GOT3 (cell line): Measurements from ENCODE around the gene CROCC.
"Not testable (repeated sequence)": the region's sequence is repeated elsewhere in the genome, so short reads cannot be mapped to it uniquely, and the experiment has no call there.

Experiments
- DNase-seq: peaks from one replicate; lab custom pipeline; 2025; ENCODE audit warnings: mixed read lengths; lab: John Stamatoyannopoulos, UW

Gene CROCC

DNA sequence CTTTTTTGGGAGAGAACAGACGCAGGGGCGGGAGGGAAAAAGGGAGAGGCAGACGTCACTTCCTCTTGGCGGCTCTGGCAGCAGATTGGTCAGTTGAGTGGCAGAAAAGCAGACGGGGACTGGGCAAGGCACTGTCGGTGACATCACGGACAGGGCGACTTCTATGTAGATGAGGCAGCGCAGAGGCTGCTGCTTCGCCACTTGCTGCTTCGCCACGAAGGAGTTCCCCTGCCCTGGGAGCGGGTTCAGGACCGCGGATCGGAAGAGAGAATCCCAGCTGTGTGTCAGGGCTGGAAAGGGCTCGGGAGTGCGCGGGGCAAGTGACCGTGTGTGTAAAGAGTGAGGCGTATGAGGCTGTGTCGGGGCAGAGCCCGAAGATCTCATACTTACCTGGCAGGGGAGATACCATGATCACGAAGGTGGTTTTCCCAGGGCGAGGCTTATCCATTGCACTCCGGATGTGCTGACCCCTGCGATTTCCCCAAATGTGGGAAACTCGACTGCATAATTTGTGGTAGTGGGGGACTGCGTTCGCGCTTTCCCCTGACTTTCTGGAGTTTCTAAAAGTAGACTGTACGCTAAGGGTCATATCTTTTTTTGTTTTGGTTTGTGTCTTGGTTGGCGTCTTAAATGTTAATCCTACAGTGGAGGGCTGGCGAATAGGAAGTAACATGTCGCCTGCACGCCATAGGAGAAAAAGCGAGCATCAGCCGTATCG is 26.0 kb upstream of the CROCC start, which contains the start of gene RNU1-2:
TSS of gene RNU1-2 (plus strand) at position 383 of the 718 bp plus-strand sequence.
- peak; percentile 79 for DNase-seq

DNA sequence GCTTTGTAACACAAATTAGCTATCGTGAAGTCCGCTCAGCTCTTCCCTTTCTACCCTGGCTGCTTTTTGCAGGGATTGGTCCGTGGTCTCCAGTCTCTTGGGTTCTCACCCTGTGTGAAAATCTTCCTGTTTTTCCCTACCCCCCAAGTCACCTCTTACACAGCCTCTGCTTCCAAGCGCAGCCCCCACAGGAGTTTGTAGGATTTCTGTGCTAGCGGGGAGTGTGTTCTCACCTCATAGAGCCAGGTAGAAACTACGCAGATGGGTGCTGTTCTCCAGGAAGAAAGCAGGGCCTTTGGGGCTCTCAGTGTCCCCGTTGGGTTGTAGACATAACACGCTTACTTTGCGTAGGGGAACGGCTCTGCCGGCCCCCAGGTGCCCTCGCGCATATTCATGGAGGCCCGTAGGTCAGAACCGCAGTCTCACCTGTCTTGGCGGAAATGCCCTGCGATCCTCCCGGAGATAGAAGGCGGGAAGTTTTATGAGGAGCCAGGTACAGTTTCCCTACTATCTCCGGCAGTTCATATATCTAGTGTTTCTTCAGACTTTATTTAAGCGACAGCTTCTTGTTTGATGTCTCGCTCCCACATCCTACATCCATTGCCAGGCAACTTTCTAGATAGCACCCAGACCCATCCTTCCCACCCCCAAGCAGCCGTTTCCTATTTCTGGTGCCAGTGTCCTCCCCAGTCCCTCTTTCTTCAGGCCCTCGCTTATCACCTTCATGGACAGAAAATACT is 25.2 kb upstream of the CROCC start:
- DNase-seq, result peak; percentile 86

DNA sequence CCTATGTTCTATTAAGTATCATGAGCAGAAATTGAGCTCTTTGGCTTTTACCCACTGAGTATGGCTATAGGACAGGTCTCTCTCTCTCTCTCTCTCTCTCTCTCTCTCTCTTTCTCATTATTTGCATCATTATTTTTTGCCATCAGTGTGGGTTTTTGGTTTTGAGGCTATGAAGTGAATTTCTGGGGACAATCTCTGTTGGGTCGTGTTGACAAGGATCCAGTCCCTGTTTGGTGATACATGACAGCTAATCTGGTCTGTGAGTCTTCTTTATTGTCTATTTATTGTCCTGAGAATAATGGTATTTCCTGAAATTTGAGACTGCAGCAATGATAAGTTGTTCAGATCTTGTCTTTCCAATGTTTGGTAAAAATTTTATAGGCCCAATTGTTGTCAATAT is 24.1 kb upstream of the CROCC start:
- DNase-seq, result not testable (repeated sequence)

- not testable (repeated sequence) for DNase-seq
Measured at GRCh38 chr1:16898298-16898697, 23.4 kb upstream of the CROCC start.

DNA sequence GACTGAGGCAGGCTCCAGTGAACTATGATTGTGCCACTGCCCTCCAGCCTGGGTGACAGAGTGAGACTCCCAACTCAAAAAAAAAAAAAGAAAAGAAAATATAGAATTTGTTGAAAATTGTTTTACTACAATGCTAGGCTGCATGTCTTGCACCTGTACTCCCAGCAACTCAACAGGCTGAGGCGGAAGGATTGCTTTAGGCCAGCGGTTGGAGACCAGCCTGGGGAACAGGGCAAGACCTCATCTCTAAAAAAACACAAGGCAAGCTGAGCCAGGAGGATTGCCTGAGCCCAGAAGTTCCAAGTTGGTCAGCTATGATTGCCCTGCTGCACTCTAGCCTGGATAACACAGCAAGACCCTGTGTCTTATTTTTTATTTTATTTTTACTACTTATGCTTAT is 22.7 kb upstream of the CROCC start:
- DNase-seq, result not testable (repeated sequence)

GRCh38 chr1:16900751-16901150 is 21.0 kb upstream of the CROCC start:
- no peak for DNase-seq

GRCh38 chr1:16901371-16901770 is 20.4 kb upstream of the CROCC start:
- DNase-seq, result not testable (repeated sequence)

- DNase-seq, result peak; percentile 24
Measured at GRCh38 chr1:16903054-16903453, 18.7 kb upstream of the CROCC start.

DNA sequence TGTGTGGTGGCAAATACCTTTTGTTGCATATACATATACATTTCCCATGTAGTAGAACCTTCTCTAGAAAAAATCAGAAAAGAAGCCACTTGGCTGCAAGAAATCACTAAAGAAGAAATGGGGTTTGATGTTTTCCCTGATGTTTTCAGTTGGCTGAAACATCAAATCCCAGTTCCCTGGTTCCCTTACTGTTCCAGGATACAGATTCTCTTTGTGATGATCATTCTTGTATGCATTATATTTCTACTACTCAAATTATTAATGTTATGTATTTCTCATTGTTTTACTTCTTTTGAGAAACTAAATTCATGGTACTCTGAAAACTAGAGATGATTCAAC is 18.3 kb upstream of the CROCC start:
- no peak for DNase-seq

- DNase-seq, result peak; percentile 96
Measured at GRCh38 chr1:16904560-16905109, 17.1 kb upstream of the CROCC start.

DNA sequence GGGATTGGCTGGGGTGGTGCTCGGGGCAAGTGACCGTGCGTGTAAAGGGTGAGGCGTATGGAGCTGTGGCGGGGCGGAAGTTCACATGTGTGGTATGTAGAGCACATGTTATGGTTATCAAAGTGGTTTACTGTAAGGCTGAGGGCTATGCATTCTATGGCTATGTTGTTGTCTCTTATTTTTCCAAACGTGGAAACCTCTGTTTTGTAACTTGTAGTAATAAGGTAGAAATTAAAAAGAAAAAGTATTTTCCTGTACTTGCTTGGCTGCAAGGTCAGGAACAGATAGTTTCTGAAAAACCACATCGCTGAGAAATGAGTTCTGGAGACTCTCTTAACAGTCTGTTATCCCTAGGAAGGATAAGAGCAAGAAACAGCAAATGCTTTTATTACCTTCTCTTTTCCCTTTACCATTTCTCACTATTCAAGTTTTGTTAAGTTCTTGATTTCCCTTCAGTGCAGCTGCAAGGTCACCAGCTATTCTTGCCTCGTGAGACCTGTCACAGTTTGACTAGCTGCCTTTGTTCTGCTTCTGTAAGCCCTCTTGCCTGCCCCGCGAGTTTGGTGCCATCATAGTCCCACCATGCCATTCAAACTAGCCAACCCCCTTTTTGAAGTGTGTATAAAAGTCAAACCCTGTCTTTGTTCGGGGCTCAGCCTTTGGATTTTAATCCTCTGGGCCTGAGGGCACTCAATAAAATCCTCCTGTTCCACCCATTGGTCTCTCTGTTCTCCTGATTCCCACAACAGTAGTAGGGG is 16.4 kb upstream of the CROCC start:
- peak; percentile 55 for DNase-seq

DNA sequence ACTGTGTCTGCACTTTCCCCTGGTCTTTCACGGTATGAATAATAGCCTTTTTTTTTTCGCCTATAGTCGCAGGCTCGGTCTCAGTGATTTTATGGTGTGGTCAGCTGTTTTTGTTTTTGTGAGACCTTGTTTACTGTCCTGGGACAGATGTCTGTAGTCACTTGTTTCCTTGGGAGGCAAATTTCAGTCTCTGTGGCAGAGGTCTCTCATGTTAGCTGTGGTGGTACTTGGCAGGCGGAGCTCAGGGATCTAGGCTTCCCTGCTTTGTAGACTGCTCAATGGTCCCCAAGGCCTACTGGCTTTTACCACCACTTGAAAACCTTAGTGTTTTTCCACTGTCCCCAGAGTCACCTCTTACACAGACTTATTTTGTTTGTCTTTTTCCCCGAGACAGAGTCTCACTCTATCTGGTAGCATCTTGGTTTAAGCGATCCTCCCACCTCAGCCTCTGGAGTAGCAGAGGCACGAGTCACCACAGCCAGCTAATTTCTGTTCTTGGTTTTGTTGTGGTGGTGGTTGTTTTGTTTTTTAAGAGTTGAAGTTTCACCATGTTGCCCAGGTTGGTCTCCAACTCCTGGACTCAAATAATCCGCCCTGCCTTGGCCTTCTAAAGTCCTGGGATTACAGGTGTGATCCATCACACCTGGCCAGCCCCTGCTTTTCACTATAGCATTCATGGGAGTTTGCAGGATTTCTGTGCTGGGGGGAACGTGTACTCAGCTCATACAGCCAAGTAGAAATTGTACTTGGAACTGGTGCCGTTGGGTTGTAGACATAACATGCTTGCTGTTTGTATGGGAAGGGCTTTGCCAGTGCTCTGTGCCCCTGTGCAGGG is 15.6 kb upstream of the CROCC start:
- DNase-seq, result no peak

DNA sequence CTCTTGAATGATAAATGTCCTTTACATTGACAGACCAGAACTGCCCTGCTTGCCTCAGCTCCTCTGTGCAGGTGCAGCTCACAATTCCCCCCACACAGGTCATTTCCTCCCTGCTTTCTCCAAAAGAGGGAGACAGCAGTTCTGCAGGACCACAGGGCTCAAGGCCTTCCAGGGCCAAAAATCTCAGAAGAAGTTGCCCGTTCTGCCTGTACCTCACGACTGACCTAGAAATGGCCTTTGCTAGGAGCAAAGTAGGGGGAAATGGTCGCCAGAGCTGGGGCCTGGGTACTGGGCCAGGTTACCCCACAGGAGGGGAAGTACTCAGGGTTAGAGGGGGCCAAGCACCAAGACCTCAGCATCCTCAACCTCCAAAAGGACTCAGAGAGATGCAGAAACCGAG is 14.9 kb upstream of the CROCC start:
- no peak for DNase-seq

- DNase-seq, result no peak
Measured at GRCh38 chr1:16907870-16908758, 13.6 kb upstream of the CROCC start.

DNA sequence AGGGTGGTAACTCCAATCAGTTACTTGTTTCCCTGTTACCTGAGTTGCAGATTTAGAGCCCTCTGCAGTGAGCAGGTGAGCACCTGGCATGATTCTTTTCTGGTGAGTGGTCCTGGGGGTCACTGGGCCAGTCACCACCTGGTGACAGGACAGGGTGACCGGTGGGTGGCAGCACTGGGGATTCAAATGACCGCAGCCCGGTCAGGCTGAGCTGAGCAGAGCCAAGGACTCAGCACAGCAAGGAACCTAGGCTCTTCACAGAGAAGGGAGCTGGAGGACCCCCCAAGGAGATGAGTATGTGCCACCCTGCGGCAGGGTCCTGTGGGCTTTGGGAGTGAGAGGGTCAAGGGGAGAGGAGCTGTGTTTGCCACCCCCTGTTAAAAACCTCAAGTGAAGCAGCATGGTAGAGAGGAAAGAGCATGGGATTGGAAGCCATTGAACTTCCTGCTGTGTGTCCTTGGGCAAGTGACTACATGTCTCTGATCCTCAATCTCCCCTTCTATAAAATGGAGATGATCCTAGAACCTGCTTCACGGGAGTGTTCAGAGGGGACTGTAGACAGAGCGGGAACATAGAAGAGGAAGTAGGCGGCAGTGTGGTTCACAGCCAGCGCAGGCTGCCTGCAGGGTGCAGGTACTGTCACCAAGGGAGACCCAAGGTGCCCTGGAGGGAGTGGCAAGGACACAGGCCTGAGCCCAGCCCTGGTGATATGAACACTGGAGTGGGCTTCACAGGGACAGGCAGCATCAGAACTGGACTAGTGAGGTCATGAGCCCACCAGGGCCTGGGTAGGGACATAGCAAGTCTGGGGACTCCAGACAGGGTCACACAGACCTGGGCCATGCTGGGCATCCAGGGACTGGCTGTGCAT is 9.6 kb upstream of the CROCC start:
- DNase-seq, result not testable (repeated sequence)

DNA sequence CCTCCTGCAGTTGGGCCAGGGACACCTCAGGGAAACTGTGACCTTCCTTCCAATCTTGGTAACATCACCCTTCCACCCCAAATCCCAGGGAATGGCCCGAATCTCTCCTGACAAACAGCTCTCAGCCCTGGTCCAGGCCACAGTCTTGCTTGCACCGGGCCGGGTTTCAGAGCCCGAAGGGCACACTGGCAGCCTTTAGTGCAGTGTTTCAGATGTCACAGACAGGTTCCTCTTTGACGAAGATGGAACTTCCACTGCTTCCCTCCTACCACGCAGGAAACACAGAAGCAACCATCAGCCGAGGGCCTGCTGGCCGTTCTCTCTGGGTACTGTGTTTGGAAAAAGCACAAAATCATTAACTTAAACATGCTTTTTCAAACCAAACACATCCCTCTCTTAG is 9.0 kb upstream of the CROCC start:
- not testable (repeated sequence) for DNase-seq

- DNase-seq, result no peak
Measured at GRCh38 chr1:16913181-16913832, 8.4 kb upstream of the CROCC start.

GRCh38 chr1:16913833-16914662 is 7.7 kb upstream of the CROCC start:
- DNase-seq, result peak; percentile 84
